OCI-LY1 (cell line): ENCODE measurements around the gene FRY.

Source experiments
- CTCF ChIP-seq: fragments of 200-600 bp; sonication (generic), shearing (Covaris generic); IDR thresholded peaks from 2 replicates; pipeline ENCODE4 v1.5.1; 2017; ENCODE audit warnings: mild to moderate bottlenecking, antibody characterized with exemption, low read length, moderate library complexity, mixed read lengths
- EZH2 ChIP-seq: fragments of 200-600 bp; sonication (generic), shearing (Covaris generic); IDR thresholded peaks from 2 replicates; pipeline ENCODE4 v1.8.0; 2017; ENCODE audit warnings: borderline replicate concordance, mixed run types, mild to moderate bottlenecking, antibody characterized with exemption, low read length, moderate library complexity, mixed read lengths

DNA sequence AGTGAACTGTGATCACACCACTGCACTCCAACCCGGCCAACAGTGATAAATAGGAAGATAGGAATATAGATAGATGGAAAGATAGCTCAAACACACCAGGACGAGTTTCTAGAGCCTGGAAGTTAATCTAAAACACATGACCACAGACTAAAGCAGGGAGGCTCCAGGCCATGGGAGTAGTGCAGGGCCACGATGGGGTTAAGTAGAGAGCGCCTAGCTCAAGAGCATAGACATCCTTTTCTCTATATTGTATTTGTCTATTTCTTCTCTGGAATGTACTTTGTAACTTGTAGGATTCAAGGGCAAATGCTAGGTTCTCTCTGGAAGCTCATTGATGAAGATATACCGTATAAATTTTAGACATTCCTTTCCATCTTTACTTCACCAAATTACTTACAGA, 214.0 kb downstream of the FRY start:
- no peak for TF ChIP-seq CTCF
- no peak for TF ChIP-seq EZH2
